ENCODE data around the gene PEX7.
"Not testable (repeated sequence)": the region's sequence is repeated elsewhere in the genome, so short reads cannot be mapped to it uniquely, and the experiment has no call there.

The PEX7 gene

DNA sequence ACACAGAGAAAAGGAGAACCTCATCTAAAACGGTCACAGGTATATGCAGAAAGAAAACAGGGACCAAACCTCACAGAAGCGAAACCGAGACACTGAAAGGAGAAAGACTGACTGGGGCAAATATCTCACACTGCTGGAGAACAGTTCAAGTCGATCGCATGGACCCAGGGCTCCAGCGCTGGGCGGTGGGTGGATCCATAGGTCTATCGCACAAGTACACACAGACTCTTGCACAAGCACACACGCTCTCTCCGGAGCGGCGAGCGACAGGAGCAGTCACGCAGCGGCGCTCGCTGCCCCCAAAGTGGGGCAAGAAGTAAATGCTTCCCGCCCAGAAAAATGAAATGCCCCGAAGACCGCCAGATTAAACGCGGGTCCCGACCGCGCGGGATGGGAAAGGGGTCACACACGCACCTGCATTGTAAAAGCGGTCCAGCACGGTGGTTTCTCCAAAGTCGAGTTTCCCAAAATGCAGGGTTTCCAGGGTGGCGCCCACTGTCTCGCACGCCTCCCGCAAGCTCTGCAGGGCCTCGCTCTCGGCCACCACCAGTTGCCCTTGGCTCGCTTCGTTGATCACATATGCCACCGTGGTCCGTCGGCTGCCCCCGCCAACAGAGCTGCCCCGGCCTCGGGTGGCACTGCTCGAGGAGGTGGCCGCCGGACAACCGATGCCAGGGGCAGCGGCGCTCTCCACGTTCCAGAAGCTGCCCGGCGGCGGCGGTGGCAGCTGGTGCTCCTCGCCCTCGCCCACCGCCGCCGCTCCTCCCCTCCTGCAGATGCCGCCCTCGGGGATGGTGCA lies 30.9 kb upstream of the PEX7 start:
- DNase-seq: no peak

DNA sequence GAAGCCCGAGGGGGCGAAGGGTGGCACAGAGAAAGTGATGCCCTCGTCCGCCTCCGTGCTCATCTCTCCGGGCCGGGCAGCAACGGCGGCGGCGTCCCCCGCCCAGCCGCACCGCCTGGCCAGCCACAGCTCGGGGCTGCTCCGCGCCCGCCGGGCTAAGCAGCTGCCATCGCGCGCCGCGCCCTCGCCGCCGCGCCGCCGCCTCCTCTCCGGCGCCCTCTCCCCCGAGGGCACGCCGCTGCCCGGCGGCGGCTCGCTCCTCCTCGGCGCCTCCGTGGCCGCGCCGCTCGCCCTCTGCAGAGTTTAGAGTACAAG lies 30.3 kb upstream of the PEX7 start:
- DNase-seq: no peak

DNA sequence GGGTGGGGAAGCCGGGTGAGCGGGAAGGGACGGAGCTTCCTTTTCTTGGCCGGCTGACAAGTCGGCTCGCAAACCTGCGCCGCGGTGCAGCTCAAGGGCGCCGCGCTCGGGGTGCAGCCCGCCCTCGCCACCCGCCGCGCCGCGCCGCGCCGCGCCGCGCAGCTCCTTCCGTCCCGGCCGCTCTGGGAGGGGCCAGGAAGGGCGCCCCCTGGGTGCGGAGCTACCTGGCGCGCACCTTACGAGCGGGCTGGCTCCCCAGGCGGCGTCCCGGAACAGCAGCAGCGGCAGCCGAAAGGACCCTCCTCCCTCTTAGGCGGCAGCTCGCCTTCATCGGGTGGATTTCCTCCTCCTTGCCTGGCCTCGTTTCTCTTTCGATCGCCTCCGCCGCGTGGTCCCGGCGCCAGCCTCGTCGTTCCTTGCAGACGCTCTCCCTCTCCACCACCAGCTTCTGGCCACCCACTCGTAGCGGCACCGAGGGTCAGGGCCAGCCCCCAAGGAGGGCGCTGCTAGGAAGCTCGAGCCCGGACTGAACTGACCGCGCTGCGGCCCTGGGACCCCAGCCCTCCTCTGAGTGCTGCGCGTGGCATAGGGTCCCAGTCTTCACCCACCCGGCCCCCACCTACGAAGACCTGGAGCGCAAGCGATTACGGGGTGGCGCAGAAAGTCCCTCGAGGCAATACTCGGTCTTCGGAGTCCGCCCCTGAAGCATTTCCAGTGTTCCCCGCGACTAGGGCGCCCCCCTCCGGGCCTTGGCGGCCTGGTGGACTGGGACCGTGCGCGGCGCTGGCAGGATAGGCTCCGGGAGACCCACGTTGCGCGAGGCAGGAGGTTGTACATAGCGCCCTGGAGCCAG lies 29.8 kb upstream of the PEX7 start, which contains the start of gene MAP3K5:
Gene MAP3K5 (minus strand): TSS at position 68 of the 853 bp plus-strand sequence. CDS start 320 bp downstream, outside the sequence.
- peak; percentile 48 for DNase-seq

DNA sequence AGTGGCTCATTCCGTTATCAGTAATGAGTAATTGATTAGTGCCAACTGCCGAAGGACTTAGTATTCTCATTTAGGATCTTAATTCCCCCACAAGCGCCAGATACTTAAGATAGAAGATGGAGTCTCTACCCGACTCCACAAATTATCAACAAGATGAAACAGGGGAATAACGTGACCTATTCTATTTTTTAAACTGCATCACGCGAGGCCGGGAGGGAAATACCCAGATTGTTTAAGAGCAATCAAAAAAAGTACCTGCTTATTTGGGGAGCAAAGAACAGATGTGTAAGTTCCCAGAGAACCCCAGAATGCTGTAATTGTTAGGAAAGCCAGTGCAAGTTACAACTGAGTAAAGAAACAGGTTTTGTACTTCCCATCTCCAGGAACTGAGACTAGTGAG lies 29.0 kb upstream of the PEX7 start:
- DNase-seq: no peak

DNA sequence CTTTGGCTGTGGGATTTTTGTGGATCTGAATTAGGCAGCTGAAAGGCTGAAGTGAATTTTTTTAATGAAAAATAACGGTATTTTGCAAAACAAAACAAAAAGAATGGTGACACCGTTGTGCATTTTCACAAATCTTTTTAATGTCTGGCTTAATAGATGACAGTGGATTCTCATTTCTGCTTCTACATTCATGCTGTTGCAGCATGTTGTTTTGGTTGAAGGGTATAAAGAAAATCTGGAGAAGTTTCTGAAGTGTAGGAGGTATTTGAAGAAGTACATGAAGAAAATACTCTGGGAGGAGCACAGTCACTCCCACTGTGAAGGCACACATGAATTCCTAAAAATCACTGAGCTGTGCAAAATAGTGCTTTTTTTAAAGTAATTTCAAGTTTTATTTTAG lies 27.0 kb upstream of the PEX7 start:
- no peak for DNase-seq

DNA sequence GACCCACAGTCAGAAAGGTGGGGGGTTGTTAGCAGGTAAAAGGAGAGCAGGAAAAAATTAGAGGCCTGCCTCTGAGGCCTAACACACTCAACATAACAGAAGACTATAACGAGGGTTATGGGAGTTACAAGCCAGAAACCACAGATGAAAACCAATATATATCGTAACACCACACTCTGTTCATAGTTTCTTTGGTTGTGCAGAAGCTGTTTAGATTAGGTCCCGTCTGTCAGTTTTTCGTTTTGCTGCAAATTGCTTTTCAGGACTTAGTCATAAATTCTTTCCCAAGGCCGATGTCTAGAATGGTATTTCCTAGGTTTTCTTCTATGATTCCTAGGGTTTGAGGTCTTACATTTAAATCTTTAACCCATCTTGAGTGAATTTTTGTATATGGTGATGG lies 26.4 kb upstream of the PEX7 start:
- no peak for DNase-seq

DNA sequence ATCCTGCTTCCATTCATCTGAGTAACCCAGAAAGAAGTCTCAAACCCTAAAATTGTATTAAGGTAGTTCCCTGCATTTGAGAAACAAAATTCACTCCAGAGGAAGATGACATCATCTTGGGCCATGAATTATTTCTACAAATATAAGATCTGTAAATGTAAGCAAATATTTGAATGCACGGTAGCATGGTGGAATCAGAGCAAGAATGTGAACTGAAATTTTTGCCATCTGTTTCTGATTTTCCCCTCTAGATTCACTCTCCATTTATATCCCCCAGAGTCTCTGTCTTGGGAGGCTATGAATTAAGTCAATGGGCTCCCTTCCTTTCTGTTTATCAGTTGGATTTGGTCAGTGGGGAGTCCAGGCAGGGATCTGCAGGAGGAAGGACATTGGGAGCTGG lies 24.3 kb upstream of the PEX7 start:
- no peak for DNase-seq

DNA sequence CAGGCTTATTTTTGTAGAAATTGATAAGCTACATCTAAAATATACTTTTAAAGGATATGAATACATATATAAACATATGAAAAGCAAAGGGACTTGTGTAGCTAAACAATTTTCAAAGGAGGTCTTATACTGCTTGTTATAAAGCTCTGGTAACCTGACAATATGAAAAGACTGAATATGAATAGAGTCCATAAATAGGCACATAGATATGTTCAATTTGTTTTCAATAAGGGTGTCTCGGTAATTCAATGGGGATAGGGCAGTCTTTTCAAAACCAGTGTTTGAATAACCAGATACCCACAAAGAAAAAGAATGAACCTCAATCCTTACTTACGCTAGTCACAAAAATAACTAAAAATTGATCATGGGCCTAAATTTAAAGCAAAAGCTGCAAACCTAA lies 20.8 kb upstream of the PEX7 start:
- no peak for DNase-seq

DNA sequence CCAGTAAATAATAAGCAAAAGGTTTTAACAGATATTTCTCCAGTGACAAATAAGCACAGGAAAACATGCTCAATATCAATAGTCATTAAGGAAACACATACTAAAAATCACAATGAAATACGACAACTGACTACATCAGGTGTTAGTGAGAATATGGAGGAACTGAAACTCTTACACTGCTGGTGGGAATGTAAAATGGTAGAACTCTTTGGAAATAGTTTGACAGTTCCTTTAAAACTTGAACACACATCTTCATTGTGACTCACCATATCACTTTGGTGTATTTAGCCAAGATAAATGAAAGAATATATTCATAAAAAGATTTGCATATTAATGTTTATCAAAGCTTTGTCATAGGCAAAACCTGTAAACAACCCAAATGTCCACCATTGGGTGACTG lies 18.8 kb upstream of the PEX7 start:
- DNase-seq: no peak

DNA sequence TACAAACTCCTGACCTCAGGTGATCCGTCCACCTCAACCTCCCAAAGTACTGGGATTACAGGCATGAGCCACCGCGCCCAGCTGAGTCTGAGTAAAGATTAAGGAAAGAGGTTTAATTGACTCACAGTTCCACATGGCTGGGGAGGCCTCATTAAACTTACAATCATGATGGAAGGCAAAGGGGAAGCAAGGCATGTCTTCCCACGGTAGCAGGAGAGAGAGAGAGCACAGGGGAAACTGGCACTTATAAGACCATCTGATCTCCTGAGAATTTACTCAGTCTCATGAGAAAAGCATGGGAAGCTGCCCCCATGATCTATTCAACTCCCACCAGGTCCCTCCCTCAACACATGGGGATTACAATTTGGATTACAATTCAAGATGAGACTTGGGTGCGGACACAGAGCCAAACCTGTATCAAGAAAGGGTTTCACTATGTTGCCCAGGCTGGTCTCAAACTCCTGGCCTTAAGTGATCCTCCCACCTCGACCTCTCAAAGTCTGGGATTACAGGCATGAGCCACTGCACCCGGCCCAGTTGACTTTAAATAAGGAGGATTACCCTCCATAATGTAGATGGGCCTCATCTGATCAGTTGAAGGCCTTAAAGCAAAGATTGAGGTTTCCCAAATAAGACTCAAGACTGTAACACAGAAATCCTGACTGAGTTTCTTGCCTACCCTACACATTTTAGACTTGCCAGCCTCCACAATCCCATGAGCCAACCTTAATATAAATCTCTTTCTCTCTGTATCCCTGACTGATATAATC lies 13.1 kb upstream of the PEX7 start:
- no peak for DNase-seq

DNA sequence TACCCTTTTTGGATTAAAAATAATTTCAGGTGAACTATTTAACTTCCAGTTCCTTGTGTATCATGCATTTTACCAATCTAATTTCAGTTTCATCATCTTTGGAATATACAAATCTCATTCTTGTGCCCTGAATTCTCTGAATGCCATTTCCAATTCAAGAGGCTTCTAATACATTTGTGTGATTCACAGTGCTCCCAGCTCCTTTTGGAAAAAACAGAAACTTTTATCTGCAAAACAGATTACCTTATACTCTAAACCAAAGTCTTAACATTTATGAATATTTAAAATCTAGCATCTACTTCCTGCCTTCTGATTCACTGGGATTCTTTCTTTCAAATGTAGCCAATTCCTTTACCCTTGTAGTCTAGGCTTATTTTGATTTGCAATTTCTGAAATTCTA lies 11.1 kb upstream of the PEX7 start:
- DNase-seq: no peak

DNA sequence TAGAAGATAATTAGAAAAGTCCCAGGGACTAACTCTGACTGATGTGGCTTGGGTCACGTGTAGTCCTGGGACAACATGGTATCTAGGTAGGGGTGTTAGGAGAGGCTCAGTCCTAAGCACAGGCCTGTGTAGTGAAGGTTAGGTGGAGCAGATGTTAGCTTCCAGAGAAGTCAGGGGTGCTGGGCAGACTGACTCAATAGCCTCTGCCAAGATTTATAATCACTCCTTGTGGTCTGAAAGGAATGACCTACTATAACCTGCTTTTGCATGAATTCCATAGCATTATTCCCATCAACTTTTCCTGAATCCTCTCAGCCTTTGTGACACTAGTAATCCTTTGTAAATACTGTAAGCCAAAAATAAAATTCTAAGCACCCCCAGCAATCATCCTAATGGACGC lies 10.2 kb upstream of the PEX7 start:
- no peak for DNase-seq

DNA sequence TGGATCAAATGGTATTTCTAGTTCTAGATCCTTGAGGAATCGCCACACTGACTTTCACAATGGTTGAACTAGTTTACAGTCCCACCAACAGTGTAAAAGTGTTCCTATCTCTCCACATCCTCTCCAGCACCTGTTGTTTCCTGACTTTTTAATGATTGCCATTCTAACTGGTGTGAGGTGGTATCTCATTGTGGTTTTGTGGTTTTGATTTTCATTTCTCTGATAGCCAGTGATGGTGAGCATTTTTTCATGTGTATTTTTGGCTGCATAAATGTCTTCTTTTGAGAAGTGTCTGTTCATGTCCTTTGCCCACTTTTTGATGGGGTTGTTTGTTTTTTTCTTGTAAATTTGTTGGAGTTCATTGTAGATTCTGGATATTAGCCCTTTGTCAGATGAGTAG lies 6.8 kb upstream of the PEX7 start:
- not testable (repeated sequence) for DNase-seq

DNA sequence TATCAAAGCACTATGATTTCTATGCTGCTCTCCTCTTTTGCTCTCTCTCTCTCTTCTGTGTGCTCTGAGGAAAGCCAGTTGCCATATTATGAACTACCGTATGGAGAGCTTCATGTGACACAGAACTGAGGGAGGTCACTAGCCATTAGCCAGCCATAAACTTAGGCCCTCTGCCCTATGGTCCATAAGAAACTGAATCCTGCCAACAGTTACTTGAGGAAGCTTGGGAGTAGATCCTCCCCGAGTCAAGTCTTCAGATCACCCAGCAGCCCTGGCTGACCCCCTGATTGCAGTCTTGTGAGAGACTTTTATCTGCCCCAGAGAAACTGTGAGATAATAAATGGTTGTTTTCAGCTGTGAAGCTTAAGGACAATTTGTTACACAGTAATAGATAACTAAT lies 5.7 kb upstream of the PEX7 start:
- DNase-seq: no peak

DNA sequence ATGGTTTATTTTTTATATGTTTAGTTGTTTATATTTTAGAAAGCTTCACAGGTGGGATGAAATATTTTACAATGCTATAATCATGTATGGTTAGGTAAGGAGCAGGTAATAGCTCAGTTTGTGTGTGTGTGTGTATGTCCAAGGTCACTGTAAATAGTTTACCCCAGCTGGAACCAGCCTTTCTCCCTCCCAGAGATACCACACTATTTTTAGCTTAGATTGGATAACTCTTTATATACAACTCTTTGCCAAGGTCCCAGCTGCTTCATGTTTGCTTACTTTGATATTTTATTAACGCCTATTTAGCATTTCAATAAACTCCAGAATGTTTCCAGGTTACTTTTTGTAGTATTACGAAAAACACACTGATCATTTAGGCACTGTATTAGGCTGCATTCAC lies 1.8 kb upstream of the PEX7 start:
- DNase-seq: no peak

DNA sequence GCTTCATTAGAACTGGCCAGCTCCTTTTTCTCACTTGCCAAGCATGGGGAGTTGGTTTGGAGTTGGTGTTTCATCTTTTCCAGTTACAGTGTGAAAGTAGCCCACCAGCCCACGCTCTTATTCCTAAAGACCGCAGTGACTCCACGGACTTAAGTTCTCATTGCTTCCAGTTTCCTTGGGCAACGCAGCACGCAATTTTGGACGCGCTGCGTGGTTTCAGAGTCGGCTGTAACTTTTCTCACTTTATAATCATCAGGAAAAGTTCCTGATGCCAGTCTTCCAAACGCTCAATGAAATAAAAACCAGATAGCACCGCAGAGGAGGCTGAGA lies 381 bp upstream of the PEX7 start:
- no peak for DNase-seq

DNA sequence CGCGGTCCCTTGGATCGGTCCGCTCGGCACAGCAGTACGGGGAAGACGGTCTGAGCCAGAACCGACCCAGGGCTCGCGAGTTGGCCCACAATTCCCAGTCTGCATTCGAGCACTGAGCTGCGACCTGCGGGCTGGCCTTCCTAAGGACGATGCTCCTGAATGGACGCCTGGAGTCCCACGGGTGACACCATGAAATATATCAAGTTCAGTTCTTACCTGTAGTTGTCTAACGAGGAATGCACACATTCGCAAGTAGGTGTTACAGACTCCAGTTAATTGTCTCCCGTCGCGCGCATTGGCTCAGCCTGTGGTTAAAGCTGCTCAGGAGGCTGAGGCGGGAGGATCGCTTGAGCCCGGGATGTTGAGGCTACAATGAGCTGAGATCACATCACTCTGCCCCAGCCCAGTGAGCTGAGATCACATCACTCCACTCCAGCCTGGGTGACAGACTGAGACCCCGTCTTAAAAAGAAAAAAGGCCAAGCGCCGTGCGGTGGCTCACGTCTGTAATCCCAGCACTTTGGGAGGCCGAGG lies 802 bp downstream of the PEX7 start:
- no peak for DNase-seq

DNA sequence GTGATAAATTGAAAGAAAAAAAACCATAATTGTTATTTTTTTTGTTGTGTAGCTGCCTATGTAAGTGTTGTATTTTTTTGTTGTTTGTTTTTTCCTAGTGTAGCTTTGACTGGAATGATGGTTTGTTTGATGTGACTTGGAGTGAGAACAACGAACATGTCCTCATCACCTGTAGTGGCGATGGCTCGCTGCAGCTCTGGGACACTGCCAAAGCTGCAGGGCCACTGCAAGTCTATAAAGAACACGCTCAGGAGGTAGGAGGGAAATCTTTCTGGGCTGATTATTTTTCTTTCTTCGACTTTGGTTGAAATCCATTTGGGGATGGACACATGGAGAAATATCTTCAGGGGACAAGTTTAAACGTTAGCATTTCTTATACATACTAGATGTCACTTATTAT lies 3.8 kb downstream of the PEX7 start:
- DNase-seq: no peak

DNA sequence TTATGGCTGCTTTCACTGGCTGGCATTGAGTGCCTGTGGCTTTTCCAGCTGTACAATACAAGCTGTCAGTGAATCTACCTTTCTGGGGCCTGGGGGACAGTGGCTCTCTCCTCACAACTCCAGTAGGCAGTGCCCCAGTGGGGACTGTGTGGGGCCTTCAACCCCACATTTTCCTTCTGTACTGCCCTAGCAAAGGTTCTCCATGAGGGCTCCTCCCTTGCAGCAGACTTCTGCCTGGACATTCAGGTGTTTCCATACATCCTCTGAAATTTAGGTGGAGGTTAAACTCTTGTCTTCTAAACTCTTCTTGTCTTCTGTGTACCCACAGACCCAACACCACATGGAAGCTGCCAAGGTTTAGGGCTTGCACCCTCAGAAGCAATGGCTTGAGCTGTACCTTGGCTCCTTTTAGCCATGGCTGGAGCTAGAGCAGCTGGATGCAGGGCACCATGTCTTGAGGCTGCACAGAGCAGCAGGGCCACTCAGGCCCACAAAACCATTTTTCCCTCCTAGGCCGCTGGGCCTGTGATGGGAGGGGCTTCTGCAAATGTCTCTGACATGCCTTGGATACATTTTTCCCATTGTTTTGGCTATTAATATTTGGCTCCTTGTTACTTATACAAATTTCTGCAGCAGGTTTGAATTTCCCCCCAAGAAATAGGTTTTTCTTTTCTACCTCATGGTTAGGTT lies 9.6 kb downstream of the PEX7 start:
- DNase-seq: no peak

DNA sequence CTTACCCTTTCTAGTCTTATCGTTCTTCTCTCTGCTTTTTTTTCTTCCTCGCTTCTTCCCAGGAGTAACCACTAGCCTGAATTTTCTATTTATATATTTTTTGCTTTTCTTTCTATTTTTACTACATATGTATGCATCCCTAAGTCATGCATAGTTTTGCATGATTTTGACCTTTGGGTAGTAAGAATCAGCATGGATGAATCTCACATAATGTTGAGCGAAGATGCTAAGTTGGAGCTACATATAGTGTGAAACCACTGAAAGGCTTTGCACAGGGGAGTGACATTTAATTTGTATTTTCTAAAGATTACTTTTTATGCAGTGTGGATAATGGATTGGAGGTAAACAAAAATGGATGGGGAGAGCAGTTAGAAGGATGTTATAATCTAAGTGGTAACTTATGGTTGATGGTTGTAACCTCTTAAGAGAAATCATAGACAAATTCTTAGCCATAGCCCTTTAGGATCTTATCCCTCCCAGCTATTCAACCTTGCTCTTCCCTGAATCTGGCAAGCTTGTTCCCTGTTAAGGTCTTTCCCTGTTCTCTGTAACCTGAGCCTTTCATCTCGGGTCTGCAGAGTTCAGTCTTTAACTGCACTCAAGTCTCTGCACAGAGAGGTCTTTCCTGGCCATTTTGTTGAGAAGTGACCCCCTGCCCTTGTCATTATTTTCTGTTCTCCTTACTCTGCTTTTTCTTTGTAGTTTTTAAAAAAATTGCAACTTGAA lies 18.0 kb downstream of the PEX7 start:
- DNase-seq: no peak

DNA sequence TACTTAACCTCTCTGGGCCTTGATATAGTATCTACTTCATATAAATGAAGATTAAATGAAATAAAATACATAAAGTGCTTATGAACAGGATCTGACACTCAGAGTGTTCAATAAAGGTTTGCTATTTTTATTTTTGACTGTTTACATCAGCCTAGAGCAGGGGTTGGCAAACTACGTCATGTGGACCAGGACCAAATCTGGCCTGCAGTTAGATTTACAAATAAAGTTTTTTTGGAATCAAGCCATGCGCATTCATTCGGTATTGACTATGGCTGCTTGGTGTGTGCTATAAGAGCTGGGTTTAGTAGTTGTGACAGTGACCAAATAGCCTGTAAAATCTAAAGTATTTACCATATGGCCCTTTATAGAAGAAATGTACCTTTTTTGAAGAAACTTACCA lies 20.8 kb downstream of the PEX7 start:
- DNase-seq: no peak

DNA sequence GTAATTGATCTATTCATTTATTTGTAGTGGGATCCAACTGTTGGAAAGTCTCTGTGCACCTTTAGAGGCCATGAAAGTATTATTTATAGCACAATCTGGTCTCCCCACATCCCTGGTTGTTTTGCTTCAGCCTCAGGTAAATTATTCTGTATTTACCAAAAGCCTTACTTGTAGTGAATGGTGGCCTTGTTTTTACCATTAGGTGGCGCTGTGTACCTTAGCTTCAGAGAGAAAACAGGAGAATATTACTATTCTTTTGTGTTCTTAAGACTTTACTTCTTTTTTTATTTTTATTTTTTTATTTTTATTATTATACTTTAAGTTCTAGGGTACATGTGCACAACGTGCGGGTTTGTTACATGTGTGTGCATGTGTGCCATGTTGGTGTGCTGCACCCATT lies 23.7 kb downstream of the PEX7 start:
- no peak for DNase-seq

Data from NCI-H1048 (cell line).